Measurements from ENCODE around the gene CD63.

DNA sequence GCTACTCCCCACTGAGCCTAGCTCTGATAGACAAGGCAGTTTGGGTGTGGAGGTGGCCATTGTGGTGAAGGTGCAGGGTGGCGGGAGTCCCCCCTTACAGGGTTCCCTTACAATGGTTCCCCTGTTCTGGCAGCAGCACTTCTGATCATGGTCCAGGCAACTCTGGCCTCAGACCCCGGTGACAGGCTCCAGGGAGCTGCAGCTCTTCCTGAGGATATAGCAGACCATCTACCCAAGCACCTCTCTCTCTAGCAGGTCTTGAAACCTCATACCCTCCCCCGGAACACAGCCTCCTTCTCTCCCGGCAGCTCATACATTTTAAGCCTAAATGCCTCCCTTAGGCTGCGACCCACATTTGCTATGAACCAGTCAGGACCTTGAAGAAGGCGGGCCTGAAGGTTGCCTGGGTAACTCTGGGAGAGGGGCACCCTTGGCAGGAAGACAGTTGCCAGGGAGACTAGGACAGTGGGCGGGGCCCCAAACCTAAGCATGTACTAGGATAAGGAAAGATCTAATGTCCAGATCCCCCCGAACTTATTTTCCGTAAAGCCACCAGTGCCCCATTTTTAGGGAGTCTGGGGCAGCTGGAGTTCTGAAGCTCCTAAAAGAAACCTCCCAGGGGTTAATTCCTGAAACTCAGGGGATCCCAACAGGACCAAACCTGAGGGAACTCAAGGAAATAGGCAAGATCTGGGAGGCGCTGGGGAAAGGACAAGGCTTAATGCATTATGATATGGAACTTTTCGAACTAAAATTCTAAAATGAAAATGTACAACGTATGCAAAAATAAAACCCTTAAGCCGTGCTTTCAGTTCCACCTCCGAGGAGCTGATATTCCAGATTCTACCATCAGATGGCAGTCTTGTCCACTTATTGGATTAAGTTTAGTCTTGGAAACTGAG lies 9.6 kb upstream of the CD63 start:
- TF ChIP-seq, protein P1, sequence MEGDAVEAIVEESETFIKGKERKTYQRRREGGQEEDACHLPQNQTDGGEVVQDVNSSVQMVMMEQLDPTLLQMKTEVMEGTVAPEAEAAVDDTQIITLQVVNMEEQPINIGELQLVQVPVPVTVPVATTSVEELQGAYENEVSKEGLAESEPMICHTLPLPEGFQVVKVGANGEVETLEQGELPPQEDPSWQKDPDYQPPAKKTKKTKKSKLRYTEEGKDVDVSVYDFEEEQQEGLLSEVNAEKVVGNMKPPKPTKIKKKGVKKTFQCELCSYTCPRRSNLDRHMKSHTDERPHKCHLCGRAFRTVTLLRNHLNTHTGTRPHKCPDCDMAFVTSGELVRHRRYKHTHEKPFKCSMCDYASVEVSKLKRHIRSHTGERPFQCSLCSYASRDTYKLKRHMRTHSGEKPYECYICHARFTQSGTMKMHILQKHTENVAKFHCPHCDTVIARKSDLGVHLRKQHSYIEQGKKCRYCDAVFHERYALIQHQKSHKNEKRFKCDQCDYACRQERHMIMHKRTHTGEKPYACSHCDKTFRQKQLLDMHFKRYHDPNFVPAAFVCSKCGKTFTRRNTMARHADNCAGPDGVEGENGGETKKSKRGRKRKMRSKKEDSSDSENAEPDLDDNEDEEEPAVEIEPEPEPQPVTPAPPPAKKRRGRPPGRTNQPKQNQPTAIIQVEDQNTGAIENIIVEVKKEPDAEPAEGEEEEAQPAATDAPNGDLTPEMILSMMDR (IDR thresholded peaks at IDR 0.05) = peak; percentile 83
- no peak for TF ChIP-seq POLR2AphosphoS5 (IDR thresholded peaks at IDR 0.05; ENCODE audit: low read depth, low read length)
- TF ChIP-seq TCF7L2 (IDR thresholded peaks at IDR 0.05; ENCODE audit: low read depth, low read length) = no peak
- TF ChIP-seq, protein P2, sequence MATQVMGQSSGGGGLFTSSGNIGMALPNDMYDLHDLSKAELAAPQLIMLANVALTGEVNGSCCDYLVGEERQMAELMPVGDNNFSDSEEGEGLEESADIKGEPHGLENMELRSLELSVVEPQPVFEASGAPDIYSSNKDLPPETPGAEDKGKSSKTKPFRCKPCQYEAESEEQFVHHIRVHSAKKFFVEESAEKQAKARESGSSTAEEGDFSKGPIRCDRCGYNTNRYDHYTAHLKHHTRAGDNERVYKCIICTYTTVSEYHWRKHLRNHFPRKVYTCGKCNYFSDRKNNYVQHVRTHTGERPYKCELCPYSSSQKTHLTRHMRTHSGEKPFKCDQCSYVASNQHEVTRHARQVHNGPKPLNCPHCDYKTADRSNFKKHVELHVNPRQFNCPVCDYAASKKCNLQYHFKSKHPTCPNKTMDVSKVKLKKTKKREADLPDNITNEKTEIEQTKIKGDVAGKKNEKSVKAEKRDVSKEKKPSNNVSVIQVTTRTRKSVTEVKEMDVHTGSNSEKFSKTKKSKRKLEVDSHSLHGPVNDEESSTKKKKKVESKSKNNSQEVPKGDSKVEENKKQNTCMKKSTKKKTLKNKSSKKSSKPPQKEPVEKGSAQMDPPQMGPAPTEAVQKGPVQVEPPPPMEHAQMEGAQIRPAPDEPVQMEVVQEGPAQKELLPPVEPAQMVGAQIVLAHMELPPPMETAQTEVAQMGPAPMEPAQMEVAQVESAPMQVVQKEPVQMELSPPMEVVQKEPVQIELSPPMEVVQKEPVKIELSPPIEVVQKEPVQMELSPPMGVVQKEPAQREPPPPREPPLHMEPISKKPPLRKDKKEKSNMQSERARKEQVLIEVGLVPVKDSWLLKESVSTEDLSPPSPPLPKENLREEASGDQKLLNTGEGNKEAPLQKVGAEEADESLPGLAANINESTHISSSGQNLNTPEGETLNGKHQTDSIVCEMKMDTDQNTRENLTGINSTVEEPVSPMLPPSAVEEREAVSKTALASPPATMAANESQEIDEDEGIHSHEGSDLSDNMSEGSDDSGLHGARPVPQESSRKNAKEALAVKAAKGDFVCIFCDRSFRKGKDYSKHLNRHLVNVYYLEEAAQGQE (IDR thresholded peaks at IDR 0.05; ENCODE audit: insufficient read depth in 1 of 2, low read depth in 2 of 2, low read length in 1 of 2) = no peak
- no peak for TF ChIP-seq SIN3A (IDR thresholded peaks at IDR 0.05; ENCODE audit: borderline replicate concordance, insufficient read depth, low read depth, low read length)
